Activated CD4-positive, alpha-beta T cell treated with anti-CD3 and anti-CD28 coated beads, Interleukin-2, Interleukin-4, amounts not matched to agents 100 ng/mL and 50 ng/mL, durations not matched to agents 16 hours and 8 hours (primary cell): ENCODE data around the gene EIF5A2.

Experiments
- DNase-seq: peaks from one replicate; pipeline ENCODE4 v3.0.0-alpha.2; 2020; ENCODE audit warnings: low spot score

EIF5A2 gene

DNA sequence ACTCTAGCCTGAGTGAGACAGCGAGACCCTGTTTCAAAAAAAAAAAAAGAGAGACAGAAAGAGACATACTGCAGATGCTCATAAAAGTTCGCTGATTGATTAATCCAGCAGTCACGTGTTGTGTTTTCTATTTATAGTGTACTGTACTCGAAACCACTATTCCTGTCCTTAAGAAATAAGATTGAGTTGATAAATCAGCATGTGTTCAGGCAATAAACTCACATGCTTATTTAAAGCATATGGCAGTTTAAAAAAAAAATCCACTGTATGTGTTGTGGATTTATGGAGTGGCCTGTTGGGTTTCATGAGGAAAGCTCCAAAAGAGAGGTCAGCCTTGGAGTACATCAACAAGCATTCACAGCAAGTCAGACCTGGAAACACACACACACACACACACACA, 56.1 kb downstream of the EIF5A2 start:
- DNase-seq: no peak

GRCh38 chr3:170848292-170848917, 60.0 kb downstream of the EIF5A2 start:
- DNase-seq: no peak

DNA sequence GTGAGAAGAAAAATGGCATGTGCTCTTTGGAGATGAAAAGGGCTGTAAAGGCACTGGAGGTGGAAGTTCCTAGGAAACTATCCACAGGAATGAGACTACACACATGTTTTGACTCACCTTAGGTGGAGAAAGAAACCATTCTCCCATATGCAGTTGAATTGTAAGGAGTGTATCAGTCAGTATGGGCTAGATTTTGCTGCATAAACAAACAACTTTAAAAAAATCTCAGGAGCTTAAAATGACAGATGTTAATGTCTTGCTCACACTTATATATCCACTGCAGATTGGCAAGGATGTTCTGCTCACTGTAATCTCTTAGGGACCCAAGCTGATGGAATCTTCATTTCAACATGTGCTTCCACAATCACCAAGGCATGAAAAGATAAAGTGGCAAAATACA, 64.1 kb downstream of the EIF5A2 start:
- no peak for DNase-seq

DNA sequence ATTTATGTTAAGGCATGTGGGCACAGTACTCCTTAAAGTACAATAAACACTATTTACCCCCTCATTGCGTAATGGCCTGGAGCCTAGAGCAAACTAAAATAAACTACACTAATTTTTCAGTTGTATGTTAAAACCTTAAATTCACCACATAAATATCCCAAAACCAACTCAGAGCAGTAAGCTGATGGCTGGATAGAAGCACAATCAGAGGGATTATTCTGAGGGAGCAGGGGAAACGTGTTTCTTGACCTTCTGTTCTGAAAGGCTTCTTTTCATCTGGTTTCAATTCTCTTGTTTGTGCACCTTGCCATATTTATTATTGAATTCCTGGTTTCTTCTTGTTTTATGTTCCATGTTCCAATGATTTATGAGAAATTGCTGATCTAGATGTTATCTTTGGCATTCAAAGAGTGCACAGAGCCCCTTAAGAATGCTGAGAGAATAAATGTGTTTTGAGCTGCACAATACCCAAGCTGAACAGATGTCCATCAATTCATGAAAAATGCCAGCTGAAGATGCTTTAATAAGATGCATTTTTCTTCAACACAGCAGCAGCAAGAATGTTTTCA, 68.1 kb downstream of the EIF5A2 start:
- no peak for DNase-seq

- no peak for DNase-seq
These were observed 68.8 kb downstream of the EIF5A2 start for GRCh38 chr3:170839518-170840100.
